GM18498 (cell line): Measurements from ENCODE around the gene UBC.
"Not testable (repeated sequence)": the region's sequence is repeated elsewhere in the genome, so short reads cannot be mapped to it uniquely, and the experiment has no call there.

Experiments used
- ATAC-seq: cut with Tn5 transposase; IDR thresholded peaks from one replicate; pipeline ENCODE4 v1.9.1; 2021; ENCODE audit warnings: mild to moderate bottlenecking, moderate library complexity; ENCODE audit not compliant: unreplicated experiment

The UBC gene

DNA sequence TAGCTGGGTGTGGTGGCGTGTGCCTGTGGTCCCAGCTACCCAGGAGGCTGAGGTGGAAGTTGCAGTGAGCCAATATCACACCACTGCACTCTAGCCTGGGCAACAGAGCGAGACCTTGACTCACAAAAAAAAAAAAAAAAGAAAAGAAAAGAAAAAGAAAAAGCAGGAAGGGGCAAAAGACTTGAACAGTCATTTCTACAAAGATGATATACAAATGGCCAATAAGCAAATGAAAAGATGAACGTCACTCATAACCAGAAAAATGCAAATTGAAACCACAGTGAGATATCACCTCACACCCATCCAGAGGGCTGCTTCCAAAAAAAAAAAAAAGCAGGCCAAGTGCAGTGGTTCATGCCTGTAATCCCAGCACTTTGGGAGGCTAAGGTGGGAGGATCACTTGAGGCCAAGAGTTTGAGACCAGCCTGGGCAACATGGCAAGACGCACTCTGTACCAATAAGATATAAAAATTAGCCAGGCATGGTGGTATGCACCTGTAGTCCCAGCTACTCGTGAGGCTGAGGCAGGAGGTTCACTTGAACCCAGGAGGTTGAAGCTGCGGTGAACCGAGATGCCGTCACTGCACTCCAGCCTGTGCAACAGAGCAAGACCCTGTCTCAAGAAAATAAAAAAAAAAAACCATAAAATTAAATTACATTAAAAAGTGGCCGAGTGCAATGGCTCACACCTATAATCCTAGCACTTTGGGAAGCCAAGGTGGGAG, 20.5 kb downstream of the UBC start:
- ATAC-seq = peak; percentile 60

DNA sequence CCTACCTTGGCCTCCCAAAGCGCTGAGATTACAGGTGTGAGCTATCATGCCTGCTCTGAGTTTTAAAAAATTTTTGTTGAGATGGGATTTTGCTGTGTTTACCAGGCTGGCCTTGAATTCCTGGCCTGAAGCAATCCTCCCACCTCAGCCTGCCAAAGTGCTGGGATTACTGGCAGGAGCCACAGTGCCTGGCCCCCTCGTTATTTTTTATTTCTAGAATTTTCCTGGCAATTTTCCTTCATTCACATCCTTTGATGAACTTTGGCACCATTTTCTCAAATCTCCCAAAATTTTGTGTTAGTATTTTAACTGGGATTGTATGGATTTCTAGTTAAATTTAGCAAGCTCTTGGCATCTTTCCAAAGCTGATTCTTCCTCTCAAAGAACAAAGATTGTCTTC, 26.2 kb downstream of the UBC start:
- ATAC-seq = no peak

DNA sequence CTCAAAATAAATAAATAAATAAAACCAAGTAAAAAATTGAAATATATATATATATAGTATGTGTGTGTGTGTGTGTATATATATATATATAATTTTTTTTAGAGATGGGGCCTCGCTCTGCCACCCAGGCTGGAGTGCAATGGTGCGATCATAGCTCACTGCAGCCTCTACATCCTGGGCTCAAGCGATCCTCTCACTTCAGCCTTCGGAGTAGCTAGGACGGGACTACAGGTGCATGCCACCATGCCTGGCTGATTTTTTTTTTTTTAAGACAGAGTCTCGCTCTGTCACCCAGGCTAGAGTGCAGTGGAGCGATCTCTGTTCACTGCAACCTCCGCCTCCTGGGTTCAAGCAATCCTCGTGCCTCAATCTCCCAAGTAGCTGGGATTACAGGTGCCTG, 26.7 kb downstream of the UBC start:
- ATAC-seq = not testable (repeated sequence)

DNA sequence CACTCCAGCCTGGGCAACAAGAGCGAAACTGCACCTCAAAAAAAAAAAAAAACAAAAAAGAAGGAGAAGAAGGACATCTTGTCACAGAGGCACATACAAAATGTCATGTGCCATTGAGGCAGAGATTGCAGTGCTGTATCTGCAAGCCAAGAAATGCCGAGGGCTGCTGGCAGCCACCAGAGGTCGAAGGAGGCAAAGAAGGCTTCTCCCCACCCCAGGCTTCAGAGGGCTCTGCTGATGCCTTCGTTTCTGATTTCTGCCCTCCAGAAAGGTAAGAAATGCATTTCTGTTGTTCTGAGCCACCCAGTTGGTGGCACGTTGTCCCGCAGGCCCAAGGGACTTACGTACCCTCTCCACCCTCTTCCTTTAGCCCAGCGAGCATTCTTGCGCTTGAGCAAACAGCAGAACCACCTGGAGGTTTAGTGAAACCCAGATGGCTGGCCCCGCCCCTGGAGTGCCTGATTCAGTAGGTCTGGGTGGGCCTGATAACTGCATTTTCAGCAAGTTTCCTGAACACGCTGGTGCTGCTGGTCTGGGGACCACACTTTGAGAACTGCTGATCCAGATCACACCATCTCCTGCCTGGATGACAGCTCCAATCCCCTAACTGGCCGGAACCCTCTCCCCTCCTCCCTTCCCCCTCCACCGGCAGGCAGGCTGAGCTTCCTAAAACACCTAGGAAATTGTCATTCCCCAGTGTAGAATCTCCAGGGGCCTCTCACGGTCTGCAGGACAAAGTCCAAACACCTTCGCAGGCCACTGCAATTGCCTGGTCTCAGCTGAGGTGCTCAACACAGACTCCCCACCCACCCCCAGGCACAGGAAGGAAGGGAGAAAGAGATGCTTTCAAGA, 29.6 kb downstream of the UBC start:
- peak; percentile 85 for ATAC-seq

DNA sequence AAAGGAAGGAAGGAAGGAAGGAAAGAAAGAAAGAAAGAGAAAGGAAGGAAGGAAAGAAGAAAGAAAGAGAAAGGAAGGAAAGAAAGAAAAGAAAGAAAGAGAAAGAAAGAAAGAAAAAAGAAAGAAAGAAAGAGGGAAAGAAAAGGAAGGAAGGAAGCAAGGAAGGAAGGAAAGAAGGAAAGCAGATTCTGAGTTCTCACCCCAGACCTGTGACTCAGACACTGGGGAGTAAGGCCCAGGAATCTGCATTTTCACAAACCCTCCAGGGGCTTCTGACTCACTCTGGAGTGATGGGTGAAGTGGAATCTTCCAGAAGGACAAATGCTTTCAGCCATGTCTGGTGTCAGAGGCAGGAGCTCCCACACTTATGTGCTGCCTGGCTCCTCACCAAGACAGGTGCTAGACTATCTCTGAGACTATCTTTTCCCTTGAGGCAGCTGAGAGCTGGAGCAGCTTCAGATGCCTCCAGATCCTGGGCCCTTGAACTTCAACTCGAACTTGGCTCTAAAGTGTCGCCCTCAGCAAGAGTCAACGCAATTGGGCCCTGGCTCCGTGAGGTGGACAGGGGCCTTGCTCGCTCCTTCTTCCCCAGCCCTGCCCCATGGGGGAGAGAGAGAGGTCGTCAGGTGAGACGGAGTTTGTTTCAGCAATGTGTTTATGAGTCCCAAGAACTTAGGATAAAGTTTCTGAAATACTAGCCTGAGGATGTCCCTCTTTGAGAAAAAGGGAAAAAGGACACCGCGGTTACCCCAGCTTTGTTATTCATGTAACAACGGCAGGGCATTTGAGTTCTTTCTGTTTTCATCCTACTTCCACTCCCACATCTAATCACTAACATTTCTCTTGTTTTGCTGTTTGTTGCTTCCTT, 31.0 kb downstream of the UBC start:
- no peak for ATAC-seq

DNA sequence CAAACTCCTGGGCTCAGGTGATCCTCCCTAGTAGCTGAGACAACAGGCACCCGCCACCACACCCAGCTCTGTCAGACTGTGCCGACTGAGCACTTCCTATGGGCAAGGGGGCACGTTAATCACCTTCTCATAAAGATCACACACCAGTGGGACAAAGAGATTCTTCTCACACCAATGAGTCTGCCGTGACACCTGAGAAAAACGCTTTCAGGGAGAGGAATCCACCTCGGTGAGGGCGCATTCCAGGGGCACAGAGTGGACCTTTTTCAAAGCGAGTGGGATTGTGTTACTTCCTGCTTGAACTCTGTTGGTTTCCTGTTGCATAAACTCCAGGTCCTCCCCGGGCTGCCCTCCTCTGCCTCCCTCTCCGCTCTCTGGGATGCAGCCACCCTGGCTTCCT, 33.3 kb downstream of the UBC start:
- ATAC-seq = no peak

DNA sequence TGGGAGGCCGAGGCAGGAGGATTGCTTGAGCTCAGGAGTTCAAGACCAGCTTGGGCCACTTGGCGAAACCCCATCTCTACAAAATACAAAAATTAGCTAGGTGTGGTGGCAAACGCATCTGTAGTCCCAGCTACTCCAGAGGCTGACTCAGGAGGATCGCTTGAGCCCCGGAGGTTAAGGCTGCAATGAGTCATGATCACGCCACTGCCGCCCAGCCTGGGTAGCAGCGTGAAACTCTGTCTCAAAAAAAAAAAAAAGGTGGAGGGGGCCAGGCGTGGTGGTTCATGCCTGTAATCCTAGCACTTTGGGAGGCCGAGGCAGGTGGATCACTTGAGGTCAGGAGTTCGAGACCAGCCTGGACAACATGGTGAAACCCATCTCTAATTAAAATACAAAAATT, 34.1 kb downstream of the UBC start:
- not testable (repeated sequence) for ATAC-seq

DNA sequence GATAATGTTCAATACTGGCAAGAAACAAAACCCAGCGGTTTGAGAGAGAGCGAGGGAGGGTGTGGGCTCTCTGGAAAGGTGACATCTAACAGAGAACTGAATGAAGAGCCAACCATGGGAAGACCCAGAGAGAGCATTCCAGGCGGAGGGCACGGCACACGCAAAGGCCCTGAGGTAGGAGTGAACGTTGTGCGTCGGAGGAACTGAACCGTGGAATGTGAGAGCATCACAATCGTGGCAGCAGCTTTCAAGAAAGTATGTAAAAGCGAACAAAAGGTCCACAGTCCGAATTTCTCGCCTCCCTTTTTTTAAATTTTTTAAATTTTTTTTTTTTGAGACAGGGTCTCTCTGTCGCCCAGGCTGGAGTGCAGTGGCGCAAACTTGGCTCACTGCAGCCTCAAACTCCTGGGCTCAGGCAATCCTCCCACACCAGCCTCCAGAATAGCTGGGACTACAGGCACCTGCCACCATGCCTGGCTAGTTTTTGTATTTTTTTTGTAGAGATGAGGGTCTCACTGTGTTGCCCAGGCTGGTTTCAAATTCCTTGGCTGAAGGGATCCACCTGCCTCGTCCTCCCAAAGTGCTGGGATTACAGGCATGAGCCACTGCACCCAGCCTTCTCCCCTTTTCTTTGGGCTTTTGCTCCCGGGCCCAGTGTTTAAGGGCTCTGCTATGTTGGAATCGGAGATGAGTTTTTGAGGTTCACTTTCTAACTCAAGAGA, 35.5 kb downstream of the UBC start:
- no peak for ATAC-seq

DNA sequence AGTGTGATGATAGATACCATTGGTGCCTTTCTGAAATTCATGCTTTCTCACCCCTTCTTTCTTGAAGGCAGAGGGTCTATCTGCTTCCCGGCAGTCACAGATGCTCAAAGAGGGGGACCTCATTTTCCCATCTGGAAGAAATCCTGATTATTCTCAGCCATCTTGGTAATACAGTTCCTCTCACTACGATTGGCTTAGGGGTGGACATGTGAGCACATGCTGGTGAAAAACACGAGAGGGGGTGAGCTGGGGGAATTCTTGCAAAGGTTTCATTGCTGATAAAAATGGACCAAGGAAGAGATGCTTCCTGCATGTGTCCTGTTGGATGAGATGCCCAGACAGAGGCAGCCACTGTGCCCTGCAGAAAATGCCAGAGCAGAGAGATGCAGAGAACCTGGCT, 37.0 kb downstream of the UBC start:
- no peak for ATAC-seq

DNA sequence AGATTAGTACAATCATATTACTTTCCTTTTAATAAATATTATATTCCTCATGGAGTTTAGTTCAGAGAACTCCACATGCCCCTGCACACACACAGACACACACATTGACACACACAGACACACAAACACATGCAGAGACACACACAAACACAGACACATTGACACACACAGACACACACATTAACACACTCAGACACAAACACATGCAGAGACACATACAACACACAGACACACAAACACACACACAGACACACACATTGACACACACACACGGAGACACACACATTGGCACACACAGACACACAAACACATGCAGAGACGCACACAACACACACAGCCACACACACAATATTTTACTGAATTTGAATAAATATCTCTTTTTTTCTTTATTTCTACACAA, 38.3 kb downstream of the UBC start:
- ATAC-seq = no peak

DNA sequence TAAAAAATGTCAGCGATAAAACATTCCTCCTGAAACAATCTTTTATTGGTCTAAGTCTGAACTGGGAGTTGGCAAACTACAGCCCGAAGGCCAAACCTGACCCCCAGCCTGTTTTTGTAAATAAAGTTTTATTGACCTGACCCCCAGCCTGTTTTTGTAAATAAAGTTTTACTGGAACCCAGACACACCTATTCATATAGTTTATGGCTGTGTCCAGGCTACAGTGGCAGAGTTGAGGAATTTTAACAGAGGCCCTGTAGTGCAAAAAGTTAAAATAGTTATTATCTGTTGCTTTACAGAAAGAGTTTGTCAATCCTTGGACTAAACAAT, 38.7 kb downstream of the UBC start:
- ATAC-seq = no peak

DNA sequence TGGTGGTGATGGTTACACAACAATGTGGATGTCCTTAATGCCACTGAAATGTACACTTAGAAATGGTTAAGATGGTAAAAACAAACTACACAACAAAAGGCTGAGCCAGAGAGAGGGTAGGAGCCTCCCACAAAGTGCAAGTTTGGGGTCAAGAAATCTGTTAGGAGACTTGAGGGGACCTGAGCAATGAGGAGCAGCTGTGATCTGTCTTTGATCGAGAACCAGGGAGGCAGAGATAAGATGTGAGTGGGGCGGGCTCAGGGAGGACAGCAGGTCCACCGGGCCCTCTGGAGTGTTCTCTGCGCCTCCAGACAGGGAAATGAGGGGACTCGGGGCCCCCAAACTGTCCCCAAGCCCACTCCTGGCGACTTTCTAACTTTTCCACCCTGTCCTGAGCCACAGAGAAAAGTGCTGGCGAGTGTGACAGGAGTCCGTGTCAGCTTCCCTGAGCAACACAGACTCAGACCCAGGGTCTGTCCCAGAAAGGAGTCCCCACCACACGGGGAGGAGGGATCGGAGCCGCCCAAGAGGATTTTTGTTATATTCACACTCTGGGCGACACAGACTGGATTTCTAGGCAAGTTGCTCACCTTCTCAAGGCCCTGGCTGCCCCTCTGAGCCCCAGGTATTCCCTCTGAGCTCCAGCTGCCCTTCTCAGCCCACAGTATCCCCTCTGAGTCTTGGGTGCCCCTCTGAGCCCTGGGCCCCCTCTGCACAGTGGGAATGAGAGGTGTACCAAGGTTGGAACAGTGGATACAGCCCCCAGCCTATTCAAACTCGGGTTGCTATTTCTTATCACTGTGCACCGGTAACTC, 39.3 kb downstream of the UBC start:
- no peak for ATAC-seq

DNA sequence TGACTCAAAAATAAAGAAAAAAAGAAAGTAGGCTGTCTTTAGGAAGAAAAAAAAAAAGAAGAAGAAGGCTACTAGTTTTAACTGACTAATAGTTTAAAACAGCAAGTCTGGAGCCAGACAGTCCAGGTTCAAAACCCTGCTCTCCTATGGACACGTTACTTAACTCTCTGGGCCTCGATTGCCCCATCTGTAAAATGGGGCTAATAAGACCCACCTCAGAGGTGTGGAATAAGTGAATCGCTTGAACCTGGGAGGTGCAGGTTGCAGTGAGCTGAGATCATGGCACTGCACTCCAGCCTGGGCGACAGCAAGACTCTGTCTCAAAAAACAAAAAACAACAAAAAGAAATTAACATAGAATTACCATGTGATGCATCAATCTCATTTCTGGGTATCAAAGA, 40.3 kb downstream of the UBC start:
- no peak for ATAC-seq

DNA sequence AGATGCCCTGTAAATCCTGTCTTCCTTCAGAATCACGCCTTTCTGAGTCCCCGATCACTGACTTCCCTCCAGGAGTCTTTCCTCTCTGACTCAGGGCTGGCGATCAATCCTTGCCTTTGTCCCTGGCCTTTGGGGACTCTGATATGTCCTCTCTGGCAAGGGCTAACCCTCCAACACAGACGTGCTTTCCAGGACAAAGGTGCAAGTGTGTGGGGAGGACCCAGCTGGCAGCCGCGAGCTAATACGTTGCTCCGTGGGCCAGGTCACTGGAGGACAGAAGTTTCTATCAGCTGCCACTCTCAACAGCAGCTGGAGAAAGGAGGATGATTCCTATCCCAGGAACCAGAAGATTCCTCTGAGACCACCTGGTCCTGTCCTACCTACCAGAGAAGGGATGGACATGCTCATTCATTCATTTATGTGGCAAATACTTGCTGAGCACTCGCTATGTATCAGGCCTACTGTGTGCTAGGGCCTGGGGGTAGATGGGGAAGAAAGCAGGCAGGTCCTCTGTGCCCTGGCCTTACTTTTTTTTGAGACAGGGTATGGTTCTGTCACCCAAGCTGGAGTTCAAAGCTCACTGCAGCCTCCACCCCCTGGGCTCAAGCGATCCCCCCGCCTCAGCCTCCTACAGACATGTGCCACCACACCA, 42.3 kb downstream of the UBC start:
- ATAC-seq = no peak

DNA sequence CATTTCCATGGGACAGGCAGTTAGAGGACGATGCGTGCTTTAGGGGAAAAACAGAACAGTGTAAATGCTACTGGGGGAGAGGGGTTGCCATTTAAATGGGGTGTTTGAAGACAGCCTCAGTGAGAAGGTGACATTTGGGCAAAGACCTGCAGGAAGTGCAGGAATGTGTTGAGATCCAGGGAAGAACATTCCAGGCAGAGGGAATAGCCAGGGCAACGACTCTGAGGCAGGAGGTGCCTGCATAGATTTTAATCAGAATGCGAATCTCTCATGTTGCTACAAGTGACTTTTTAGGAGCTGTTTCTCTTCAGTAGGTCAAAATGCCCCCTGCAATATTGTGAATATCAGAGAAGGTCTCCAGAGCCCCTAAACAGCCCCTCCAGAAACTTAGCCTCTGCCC, 43.2 kb downstream of the UBC start:
- no peak for ATAC-seq

DNA sequence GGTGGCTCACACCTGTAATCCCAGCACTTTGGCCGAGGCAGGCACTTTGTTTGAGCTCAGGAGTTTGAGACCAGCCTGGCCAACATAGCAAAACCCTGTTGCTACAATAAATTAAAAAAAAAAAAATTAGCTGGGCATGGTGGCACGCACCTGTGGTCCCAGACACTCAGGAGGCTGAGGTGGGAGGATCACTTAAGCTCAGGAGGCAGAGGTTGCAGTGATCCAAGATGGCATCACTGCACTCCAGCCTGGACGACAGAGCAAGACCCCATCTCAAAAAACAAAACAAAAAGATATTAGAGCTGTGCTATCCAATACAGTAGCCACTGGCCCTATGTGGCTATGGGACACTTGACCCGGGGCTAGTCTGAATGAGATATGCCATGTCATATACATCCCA, 43.9 kb downstream of the UBC start:
- no peak for ATAC-seq

DNA sequence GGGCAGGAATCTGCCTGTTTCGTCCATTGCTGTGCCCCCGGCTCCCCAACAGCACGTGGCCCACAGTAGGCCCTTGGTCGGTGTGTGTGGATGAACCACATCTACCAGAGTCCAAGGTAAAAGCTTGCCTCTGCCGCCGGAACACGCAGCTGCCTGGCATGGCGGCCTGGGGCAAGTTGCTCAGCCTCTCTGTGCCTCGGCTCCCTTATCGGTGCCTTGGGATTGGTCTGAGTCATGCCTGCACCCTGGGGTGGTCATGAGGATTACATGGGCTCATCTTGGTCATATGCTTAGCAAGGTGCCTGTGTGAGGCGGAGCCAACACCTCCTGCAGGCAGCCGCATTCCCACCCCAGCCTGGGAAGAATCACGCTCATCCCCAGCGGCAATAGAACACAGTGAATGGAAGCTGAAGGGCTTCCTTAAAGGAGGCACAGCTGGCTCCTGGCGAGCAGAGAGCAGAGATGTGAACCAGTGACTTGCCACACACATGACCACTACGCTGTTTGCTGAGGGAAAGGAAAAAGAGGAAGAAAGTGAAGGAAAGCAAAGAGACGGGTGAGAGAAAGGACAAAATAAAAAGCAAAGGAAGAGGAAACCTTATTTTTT, 45.3 kb downstream of the UBC start:
- ATAC-seq = no peak

DNA sequence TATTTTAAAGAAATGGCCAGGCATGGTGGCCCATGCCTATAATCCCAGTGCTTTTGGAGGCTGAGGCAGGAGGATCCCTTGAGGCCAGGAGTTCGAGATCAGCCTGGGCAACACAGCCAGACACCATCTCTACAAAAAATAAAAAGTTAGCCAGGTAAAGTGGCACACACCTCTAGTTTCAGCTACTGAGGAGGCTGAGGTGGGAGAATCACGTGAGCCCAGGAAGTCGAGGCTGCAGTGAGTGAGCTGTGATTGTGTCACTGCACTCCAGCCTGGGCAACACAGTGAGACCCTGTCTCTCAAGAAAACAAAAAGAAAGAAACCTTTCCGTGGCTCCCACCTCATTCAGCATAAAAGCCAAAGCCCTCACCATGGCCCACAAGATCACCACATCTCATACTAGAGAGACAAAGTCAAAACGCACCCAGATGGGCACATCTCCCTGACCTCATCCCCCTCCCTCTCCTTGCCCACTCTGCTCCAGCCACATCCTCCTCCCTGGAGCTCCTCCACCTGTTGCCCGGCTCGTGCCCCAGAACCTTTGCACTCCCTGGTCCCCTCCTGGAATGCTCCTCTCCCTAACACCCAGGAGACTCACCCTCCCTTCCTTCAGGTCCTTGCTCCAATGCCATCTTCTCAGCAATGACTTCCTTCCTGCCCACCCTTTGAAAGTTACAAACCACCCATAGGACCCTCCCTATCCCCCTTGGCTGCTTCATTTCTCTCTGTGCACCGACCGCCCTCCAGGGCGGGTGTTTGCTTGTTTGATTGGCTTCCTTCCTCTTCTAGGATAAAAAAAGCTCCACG, 46.0 kb downstream of the UBC start:
- ATAC-seq = no peak
